MCF 10A (cell line): ENCODE results near the gene DCAF15. TPM values are rescaled to one million over a fixed set of nuclear protein-coding genes. Genes with fewer than 3 reads are reported as not detected.

Experiments
- BruUV-seq: library from RNA; stranded (reverse); fragments of 400-500 nt; replicated peaks from 2 replicates; lab custom pipeline; 2021; lab: Mats Ljungman, UMichigan
- CTCF ChIA-PET: fragments of 300-600 bp; sonication (Branson Sonifier 250); formaldehyde crosslinking; extraction: SDS; loops from one replicate; lab custom pipeline; 2021; ENCODE audit warnings: antibody characterized with exemption, inconsistent platforms; lab: Yijun Ruan, JAX
- POLR2A ChIA-PET: fragments of 300-600, 350-650 bp; sonication (Branson Sonifier 250); formaldehyde crosslinking; extraction: SDS; loops from one replicate; lab custom pipeline; 2020; ENCODE audit warnings: antibody characterized with exemption, inconsistent platforms; lab: Yijun Ruan, JAX
- DNase-seq: peaks from one replicate; pipeline ENCODE4 v3.0.0-alpha.2; 2018; ENCODE audit not compliant: unreplicated experiment
- H3K27ac Mint-ChIP-seq: one replicate; pipeline ENCODE4 v1.8.0; 2022; ENCODE audit warnings: mild to moderate bottlenecking, low read depth, mixed read lengths; ENCODE audit not compliant: unreplicated experiment
- H3K27me3 Mint-ChIP-seq: one replicate; pipeline ENCODE4 v1.8.0; 2022; ENCODE audit warnings: mixed read lengths; ENCODE audit not compliant: insufficient read depth, unreplicated experiment
- H3K36me3 Mint-ChIP-seq: one replicate; pipeline ENCODE4 v1.8.0; 2022; ENCODE audit warnings: mild to moderate bottlenecking, moderate library complexity, mixed read lengths; ENCODE audit not compliant: insufficient read depth, unreplicated experiment
- H3K4me1 Mint-ChIP-seq: one replicate; pipeline ENCODE4 v1.8.0; 2022; ENCODE audit warnings: mixed read lengths; ENCODE audit not compliant: insufficient read depth, unreplicated experiment
- H3K4me3 Mint-ChIP-seq: one replicate; pipeline ENCODE4 v1.8.0; 2022; ENCODE audit warnings: mild to moderate bottlenecking, moderate library complexity, mixed read lengths; ENCODE audit not compliant: unreplicated experiment
- H3K9me3 Mint-ChIP-seq: one replicate; pipeline ENCODE4 v1.8.0; 2022; ENCODE audit warnings: mixed read lengths; ENCODE audit not compliant: unreplicated experiment
- CTCF ChIP-seq: fragments of 200-600 bp; IDR thresholded peaks from one replicate; pipeline ENCODE4 v1.8.0; 2022; ENCODE audit warnings: antibody characterized with exemption, mild to moderate bottlenecking; ENCODE audit not compliant: unreplicated experiment
- intact Hi-C: fragments of 100-400 bp; cut with micrococcal nuclease; formaldehyde crosslinking; loops from 2 replicates; pipeline ENCODE4 v1.14.1; 2022
- total RNA-seq: library from RNA; stranded (reverse); gene quantifications from 2 replicates; pipeline ENCODE4 v1.2.3, GENCODE V29; 2022

DCAF15 gene
- total RNA-seq, 1 experiment from 2014 or later: 19.3 TPM

DNA sequence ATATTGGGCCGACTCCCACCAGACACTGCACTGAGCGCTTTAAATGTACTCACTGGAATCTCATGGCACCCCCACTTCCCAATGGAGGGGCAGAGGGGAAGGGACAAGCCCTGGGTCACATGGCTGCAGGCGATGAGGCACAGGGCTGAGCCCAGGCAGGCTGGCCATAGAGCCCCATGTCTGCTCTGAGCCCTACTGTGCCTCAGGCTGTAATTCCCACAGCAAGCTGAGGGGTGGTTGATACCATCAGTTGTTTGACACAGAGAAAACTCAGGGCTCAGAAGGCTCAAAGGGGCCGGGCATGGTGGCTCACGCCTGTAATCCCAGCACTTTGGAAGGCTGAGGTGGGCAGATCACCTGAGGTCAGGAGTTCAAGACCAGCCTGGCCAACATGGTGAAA lies 28.7 kb downstream of the DCAF15 start:
- Mint-ChIP-seq H3K27ac (no peak overlapping the region), H3K4me1 (no peaks in the 10 kb centered on the region), H3K27me3 (no peaks in the 10 kb centered on the region), H3K9me3 (no peaks in the 10 kb centered on the region), H3K4me3 (no peak overlapping the region), H3K36me3 (peaks cover 16% of the 10 kb centered on the region)
- POLR2A ChIA-PET: no interaction called here
- intact Hi-C loops: no loop called here
- DNase-seq: no peak
- TF ChIP-seq CTCF: no peak
- BruUV-seq: no TSS peak
- CTCF ChIA-PET: interaction anchor here (0.6 to 0.7 kb wide), 2 partner anchors 13 to 28 kb away, joined by 3 to 4 read pairs; no protein-coding TSS in a partner anchor

DNA sequence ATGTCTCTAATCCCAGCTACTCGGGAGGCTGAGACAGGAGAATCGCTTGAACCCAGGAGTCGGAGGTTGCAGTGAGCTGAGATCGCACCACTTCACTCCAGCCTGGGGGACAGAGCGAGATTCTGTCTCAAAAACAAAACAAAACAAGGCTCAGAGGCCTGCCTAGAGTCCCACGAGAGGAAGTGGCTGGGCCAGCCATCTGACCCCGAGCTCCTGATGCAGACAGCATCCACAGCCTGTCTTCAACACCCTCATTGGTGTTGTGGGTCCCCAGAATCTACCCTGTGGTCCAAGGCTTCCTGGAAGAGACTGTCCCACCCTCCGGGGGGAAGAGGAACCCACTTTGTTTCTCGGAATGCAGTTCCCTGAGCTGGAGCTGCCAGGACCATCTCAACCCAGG lies 29.2 kb downstream of the DCAF15 start:
- Mint-ChIP-seq H3K36me3 (peaks cover 14% of the 10 kb centered on the region), H3K4me3 (no peak overlapping the region), H3K27me3 (no peaks in the 10 kb centered on the region), H3K27ac (no peak overlapping the region), H3K4me1 (no peaks in the 10 kb centered on the region), H3K9me3 (no peaks in the 10 kb centered on the region)
- DNase-seq: no peak
- ChIA-PET CTCF (no interaction called here), POLR2A (no interaction called here)
- no peak for TF ChIP-seq CTCF
- intact Hi-C loops: no loop called here
- no TSS peak for BruUV-seq

DNA sequence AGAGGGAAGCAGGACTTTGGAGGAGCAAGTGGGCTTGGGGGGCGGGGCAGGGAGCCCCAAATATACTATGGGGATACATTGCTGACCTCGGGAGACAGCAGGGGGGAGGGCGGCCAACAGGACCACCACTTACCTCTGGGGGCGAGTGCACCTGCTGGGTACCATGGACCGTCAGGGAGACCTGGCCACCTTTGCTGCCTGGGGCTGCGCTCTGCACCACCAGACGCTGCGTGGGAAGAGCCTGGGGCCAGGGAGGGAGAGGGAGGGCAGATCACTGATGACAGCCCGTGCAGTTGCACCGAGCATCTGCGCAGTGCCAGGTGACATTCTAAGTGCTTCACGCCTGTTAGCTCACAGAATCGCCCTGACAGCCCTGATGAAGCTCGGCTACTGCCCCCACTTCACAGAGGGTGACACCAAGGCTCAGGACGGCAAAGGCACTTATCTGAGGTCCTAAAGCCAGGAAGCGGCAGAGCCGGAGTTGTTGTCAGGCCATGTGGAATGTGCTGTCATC lies 29.7 kb downstream of the DCAF15 start:
- POLR2A ChIA-PET: no interaction called here
- intact Hi-C loops: no loop called here

GRCh38 chr19:13982773-13983172 lies 30.5 kb downstream of the DCAF15 start:
- intact Hi-C loops: no loop called here
- Mint-ChIP-seq H3K27me3 (no peaks in the 10 kb centered on the region), H3K27ac (no peak overlapping the region), H3K4me1 (no peaks in the 10 kb centered on the region), H3K9me3 (no peaks in the 10 kb centered on the region), H3K36me3 (peaks cover 9% of the 10 kb centered on the region), H3K4me3 (no peak overlapping the region)
- TF ChIP-seq CTCF: no peak
- no TSS peak for BruUV-seq
- DNase-seq: no peak
- ChIA-PET CTCF (no interaction called here), POLR2A (no interaction called here)

More for the DNA sequence above, 29.7 kb downstream of the DCAF15 start:
- Mint-ChIP-seq H3K36me3 (peaks cover 11% of the 10 kb centered on the region), H3K27ac (no peak overlapping the region), H3K4me1 (no peaks in the 10 kb centered on the region), H3K4me3 (no peak overlapping the region), H3K27me3 (no peaks in the 10 kb centered on the region), H3K9me3 (no peaks in the 10 kb centered on the region)
- TF ChIP-seq CTCF: no peak
- DNase-seq: no peak
- BruUV-seq: no TSS peak
- CTCF ChIA-PET: no interaction called here
